Transverse colon (tissue), 4 donors: ENCODE measurements around the gene SNURF. TPM values are rescaled to one million over a fixed set of nuclear protein-coding genes. Genes with fewer than 3 reads are reported as not detected.

Experiments
- DNase-seq: peaks from one replicate; pipeline ENCODE4 v3.0.0-alpha.2; 2019
- H3K27ac ChIP-seq, 4 donors: fragments of 200-600 bp; sonication (generic); 2 replicates each; pipeline ENCODE4 v1.5.1; 2016 to 2018; ENCODE audit warnings: inconsistent platforms in 4 of 4
- H3K27me3 ChIP-seq: fragments of 200-600 bp; sonication (generic); 2 replicates; pipeline ENCODE4 v1.5.1; 2017; ENCODE audit warnings: inconsistent platforms
- H3K36me3 ChIP-seq, 4 donors: fragments of 200-600 bp; sonication (generic); 2 replicates each; pipeline ENCODE4 v1.5.1; 2017 to 2019; ENCODE audit warnings: inconsistent platforms in 4 of 4
- H3K4me1 ChIP-seq, 4 donors: fragments of 200-600 bp; sonication (generic); 2 replicates each; pipeline ENCODE4 v1.5.1; 2017 to 2020; ENCODE audit warnings: inconsistent platforms in 4 of 4
- H3K4me3 ChIP-seq, 4 donors: fragments of 200-600 bp; sonication (generic); 1 replicate in 1 of 4; 2 replicates in 3 of 4; pipeline versions ENCODE4 v1.5.1 to v1.6.1; 2017 to 2019; ENCODE audit warnings: inconsistent platforms in 4 of 4
- H3K9me3 ChIP-seq, 2 donors: fragments of 200-600 bp; sonication (generic); 2 replicates each; pipeline ENCODE4 v1.5.1; 2017 to 2019; ENCODE audit warnings: inconsistent platforms in 2 of 2
- EP300 ChIP-seq: sonication (generic); formaldehyde crosslinking; IDR thresholded peaks from one replicate; pipeline ENCODE4 v1.6.1; 2017; ENCODE audit warnings: antibody characterized with exemption, low read depth
- POLR2A ChIP-seq: fragments of 450-650 bp; IDR thresholded peaks from one replicate; pipeline ENCODE4 v1.6.1; 2016; ENCODE audit warnings: antibody characterized with exemption, mild to moderate bottlenecking, moderate library complexity
- POLR2AphosphoS5 ChIP-seq, 3 donors: sonication (generic); formaldehyde crosslinking; IDR thresholded peaks; one replicate each; pipeline ENCODE4 v1.6.1; 2016; ENCODE audit warnings: antibody characterized with exemption in 3 of 3
- WGBS, 2 donors: methylation state at CpG; one replicate each; pipeline ENCODE4 v1.1.5; 2018; ENCODE audit warnings: low coverage in 1 of 2; 5-methylcytosine and 5-hydroxymethylcytosine counted together
- in situ Hi-C, 4 donors: fragments of 200-750 bp; cut with MboI; loops; one replicate each; pipeline versions ENCODE4 v1.15.0 to v1.15.1; 2017; ENCODE audit warnings: low sequenced_read_pairs in 3 of 4, low pct_ligation_motif_present in 1 of 4, low pct_unique_long_range_greater_than_20kb in 1 of 4
- intact Hi-C: fragments of 100-400 bp; cut with DNase I; formaldehyde crosslinking; loops from one replicate; pipeline ENCODE4 v1.15.1; 2023; ENCODE audit warnings: low total_unique reads
- total RNA-seq, 4 donors: library from RNA; depleted of rRNA; stranded (reverse); fragments of >200 nt; gene quantifications; one replicate each; pipeline ENCODE4 v1.1.0, GENCODE V29; 2016
- TF ChIP-seq, protein P1 (sequence below), 5 experiments: fragments of 200-600 bp in 3 of 5; fragments of 450-650 bp in 2 of 5; sonication (generic) in 3 of 5; IDR thresholded peaks; 1 replicate in 2 of 5; 2 replicates in 3 of 5; pipeline ENCODE4 v1.5.1; 2016 to 2017; ENCODE audit warnings: antibody characterized with exemption in 5 of 5, inconsistent platforms in 3 of 5, mild to moderate bottlenecking in 2 of 5, moderate library complexity in 1 of 5

The SNURF gene
- total RNA-seq, 4 donors from 2014 or later, result 4.2 to 12.5 TPM; not detected in 2

GRCh38 chr15:24940236-24940635, 14.6 kb upstream of the SNURF start:
- in situ Hi-C loops (no loop called here), intact Hi-C loops (no loop called here)
- TF ChIP-seq EP300, result no peak
- TF ChIP-seq, protein P1, sequence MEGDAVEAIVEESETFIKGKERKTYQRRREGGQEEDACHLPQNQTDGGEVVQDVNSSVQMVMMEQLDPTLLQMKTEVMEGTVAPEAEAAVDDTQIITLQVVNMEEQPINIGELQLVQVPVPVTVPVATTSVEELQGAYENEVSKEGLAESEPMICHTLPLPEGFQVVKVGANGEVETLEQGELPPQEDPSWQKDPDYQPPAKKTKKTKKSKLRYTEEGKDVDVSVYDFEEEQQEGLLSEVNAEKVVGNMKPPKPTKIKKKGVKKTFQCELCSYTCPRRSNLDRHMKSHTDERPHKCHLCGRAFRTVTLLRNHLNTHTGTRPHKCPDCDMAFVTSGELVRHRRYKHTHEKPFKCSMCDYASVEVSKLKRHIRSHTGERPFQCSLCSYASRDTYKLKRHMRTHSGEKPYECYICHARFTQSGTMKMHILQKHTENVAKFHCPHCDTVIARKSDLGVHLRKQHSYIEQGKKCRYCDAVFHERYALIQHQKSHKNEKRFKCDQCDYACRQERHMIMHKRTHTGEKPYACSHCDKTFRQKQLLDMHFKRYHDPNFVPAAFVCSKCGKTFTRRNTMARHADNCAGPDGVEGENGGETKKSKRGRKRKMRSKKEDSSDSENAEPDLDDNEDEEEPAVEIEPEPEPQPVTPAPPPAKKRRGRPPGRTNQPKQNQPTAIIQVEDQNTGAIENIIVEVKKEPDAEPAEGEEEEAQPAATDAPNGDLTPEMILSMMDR (IDR thresholded peaks at IDR 0.05), result no peak
- TF ChIP-seq POLR2AphosphoS5 (IDR thresholded peaks at IDR 0.05), result no peak
- no peak for TF ChIP-seq POLR2A
- Histone ChIP-seq H3K36me3 (no peaks in the 10 kb centered on the region), H3K4me3 (no peak overlapping the region), H3K27ac (no peak overlapping the region), H3K27me3 (no peaks in the 10 kb centered on the region), H3K4me1 (no peaks in the 10 kb centered on the region), H3K9me3 (no peaks in the 10 kb centered on the region)
- DNase-seq, result no peak
- 39 to 49% methylated on average over 2 of the region's 2 CpGs for WGBS, 2 donors

GRCh38 chr15:24943361-24943760, 11.4 kb upstream of the SNURF start:
- Histone ChIP-seq H3K9me3 (no peaks in the 10 kb centered on the region), H3K27ac (no peak overlapping the region), H3K4me1 (peaks cover 0 to 4% (median 0%) of the 10 kb centered on the region in 4 donors), H3K27me3 (no peaks in the 10 kb centered on the region), H3K4me3 (no peak overlapping the region), H3K36me3 (no peaks in the 10 kb centered on the region)
- in situ Hi-C loops, result no loop called here
- DNase-seq, result no peak
- intact Hi-C loops, result no loop called here
- TF ChIP-seq EP300 (no peak), POLR2A (no peak), POLR2AphosphoS5 (IDR thresholded peaks at IDR 0.05) (no peak)
- TF ChIP-seq, protein P1 (IDR thresholded peaks at IDR 0.05), result no peak
- WGBS, 2 donors, result 60% methylated on average over 1 of the region's 1 CpG; no CpG with 5 or more reads in 1 of the 2 donors

DNA sequence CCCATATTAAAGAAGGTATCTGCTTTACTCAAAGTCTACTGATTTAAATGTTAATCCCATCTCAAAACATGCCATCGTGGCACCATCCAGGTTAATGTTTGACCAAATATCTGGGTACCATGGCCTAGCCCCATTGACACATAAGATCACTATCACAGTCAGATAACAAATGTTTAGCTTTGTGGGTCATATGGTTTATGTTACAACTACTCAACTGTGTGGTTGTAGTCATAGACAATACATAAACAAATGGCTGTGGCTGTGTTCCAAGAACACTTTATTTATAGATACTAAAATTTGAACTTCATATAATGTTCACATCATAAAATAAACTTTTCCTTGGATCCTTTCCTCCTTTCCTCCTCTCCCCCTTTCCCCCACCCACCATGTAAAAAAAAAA, 9.8 kb upstream of the SNURF start:
- Histone ChIP-seq H3K9me3 (no peaks in the 10 kb centered on the region), H3K36me3 (no peaks in the 10 kb centered on the region), H3K4me3 (no peak overlapping the region), H3K27ac (no peak overlapping the region), H3K4me1 (peaks cover 0 to 4% (median 0%) of the 10 kb centered on the region in 4 donors), H3K27me3 (no peaks in the 10 kb centered on the region)
- TF ChIP-seq EP300 (no peak), POLR2AphosphoS5 (IDR thresholded peaks at IDR 0.05) (no peak)
- in situ Hi-C loops (no loop called here), intact Hi-C loops (no loop called here)
- WGBS, 2 donors, result 20 to 38% methylated on average over 1 of the region's 1 CpG
- no peak for DNase-seq

DNA sequence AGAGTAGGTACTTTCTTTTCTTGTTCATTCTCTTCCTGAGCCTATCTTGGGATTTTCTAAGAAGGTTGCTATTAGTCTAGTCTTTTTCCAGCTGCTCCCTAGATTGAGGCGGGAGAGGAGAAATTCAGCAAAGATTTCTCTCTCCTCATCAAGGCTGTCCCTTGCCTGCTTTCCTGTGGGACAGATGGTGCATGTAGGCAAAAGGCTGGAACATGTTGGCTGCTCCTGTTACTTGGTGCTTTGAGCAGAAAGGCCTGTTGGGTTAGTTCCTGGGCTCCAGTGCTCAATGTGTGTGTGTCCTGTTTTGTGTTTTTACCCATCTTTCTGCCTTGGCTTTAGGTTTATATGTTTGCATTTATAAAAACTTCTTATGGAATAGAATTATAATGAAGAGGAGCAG, 9.1 kb upstream of the SNURF start:
- no peaks in the 10 kb centered on the region for H3K9me3 ChIP-seq
- H3K4me1 ChIP-seq, result peaks cover 0 to 4% (median 0%) of the 10 kb centered on the region in 4 donors
- intact Hi-C loops, result no loop called here
- WGBS, 2 donors, result 57 to 89% methylated on average over 1 of the region's 1 CpG
- no peaks in the 10 kb centered on the region for H3K36me3 ChIP-seq
- TF ChIP-seq POLR2AphosphoS5 (IDR thresholded peaks at IDR 0.05) (no peak), POLR2A (no peak), EP300 (no peak)
- TF ChIP-seq, protein P1 (IDR thresholded peaks at IDR 0.05), result no peak
- no peak overlapping the region for H3K4me3 ChIP-seq
- no peak overlapping the region for H3K27ac ChIP-seq
- in situ Hi-C loops, result no loop called here
- no peaks in the 10 kb centered on the region for H3K27me3 ChIP-seq
- DNase-seq, result no peak

DNA sequence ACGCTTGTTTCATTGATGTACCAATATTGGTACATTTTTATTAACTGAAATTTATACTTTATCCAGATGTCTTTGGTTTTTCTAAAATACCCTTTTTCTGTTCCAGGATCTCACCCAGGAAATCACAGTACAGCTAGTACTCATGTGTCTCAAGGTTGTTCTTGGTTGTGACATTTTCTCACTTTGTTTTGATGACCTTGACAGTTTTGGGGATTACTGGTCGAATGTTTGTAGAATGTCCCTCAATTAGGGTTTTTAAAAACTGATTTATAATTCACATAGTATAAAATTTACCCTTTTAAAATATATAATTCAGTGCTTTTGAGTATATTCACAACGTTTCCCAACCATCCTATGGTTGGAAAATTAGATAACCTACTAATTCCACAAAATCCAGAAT, 6.3 kb upstream of the SNURF start:
- TF ChIP-seq, protein P1 (IDR thresholded peaks at IDR 0.05), result no peak
- TF ChIP-seq POLR2A (no peak), EP300 (no peak), POLR2AphosphoS5 (IDR thresholded peaks at IDR 0.05) (no peak)
- intact Hi-C loops, result no loop called here
- Histone ChIP-seq H3K4me1 (peaks cover 0 to 4% (median 0%) of the 10 kb centered on the region in 4 donors), H3K27me3 (no peaks in the 10 kb centered on the region), H3K27ac (no peak overlapping the region), H3K4me3 (no peak overlapping the region), H3K36me3 (no peaks in the 10 kb centered on the region), H3K9me3 (no peaks in the 10 kb centered on the region)
- in situ Hi-C loops, result no loop called here
- DNase-seq, result no peak
- 55 to 66% methylated on average over 3 of the region's 3 CpGs for WGBS, 2 donors
